ENCODE results near the gene HEY2.
A peak's percentile ranks its signal among the peaks of the same experiment; 100 is the strongest.

The HEY2 gene

DNA sequence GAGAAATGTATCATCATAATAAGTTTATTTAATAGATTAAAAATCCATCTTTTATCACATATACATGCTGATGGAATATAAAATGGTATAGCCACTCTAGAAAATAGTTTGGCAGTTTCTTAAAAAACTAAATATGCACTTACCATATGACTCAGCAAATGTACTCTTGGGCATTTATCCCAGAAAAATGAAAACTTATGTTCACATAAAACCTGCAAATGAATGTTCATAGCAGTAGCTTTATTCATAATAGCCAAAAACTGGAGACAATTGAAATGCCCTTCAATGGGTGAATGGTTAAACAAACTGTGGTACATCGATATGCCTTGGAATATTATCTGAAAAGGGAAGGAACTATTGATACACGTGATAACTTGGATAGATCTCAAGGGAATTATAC is 34.9 kb downstream of the HEY2 start:
- DNase-seq (ENCODE audit: low read depth): no peak

DNA sequence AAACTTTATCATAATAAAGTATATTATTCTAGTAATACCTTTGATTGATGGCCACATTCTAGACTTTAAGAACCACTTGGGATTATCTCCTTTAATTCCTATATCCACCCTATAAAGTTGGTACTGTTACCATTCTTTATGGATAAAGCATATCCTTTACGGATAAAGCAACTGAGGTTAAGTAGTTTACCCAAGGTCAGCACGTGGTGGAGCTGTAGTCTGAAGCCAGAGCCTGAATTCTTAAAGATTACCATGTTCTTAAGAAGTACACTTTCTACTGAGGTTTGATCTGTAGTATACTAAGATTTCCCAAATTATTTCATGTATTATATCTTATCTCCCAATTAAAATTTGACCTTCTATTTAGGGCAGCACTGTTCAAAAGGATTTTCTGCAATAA is 38.4 kb downstream of the HEY2 start:
- no peak for DNase-seq (ENCODE audit: low read depth)
- TF ChIP-seq, protein P1, sequence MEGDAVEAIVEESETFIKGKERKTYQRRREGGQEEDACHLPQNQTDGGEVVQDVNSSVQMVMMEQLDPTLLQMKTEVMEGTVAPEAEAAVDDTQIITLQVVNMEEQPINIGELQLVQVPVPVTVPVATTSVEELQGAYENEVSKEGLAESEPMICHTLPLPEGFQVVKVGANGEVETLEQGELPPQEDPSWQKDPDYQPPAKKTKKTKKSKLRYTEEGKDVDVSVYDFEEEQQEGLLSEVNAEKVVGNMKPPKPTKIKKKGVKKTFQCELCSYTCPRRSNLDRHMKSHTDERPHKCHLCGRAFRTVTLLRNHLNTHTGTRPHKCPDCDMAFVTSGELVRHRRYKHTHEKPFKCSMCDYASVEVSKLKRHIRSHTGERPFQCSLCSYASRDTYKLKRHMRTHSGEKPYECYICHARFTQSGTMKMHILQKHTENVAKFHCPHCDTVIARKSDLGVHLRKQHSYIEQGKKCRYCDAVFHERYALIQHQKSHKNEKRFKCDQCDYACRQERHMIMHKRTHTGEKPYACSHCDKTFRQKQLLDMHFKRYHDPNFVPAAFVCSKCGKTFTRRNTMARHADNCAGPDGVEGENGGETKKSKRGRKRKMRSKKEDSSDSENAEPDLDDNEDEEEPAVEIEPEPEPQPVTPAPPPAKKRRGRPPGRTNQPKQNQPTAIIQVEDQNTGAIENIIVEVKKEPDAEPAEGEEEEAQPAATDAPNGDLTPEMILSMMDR (IDR thresholded peaks at IDR 0.05; ENCODE audit: control insufficient read depth, extremely low read depth, insufficient read depth): peak; percentile 29; the same call in 1 of the 2 replicates
- no peak overlapping the region for H3K4me3 ChIP-seq (ENCODE audit: low read depth, low read length)

More for the DNA sequence above, 34.9 kb downstream of the HEY2 start:
- TF ChIP-seq, protein P1 (IDR thresholded peaks at IDR 0.05; ENCODE audit: control insufficient read depth, extremely low read depth, insufficient read depth): no peak
- no peak overlapping the region for H3K4me3 ChIP-seq (ENCODE audit: low read depth, low read length)

DNA sequence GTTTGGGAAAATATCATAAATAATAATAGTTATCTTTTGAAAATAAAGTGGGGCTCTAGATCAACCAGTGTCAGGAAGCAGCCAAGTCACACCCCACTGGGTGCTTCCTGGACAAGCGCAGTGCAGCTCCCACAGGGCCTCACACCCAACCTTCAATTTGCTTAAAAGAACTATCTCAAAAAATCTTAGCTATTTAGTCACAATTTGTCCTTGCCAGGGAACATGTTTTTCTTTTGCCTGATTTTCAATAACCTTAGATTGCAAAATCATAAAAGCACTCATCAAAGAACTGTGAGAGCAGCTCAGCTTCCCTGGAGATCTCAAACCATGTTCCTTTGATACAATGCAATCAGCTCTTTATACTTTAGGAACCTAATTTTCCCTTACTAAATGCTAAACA is 39.7 kb downstream of the HEY2 start:
- TF ChIP-seq, protein P1 (IDR thresholded peaks at IDR 0.05; ENCODE audit: control insufficient read depth, extremely low read depth, insufficient read depth): no peak

DNA sequence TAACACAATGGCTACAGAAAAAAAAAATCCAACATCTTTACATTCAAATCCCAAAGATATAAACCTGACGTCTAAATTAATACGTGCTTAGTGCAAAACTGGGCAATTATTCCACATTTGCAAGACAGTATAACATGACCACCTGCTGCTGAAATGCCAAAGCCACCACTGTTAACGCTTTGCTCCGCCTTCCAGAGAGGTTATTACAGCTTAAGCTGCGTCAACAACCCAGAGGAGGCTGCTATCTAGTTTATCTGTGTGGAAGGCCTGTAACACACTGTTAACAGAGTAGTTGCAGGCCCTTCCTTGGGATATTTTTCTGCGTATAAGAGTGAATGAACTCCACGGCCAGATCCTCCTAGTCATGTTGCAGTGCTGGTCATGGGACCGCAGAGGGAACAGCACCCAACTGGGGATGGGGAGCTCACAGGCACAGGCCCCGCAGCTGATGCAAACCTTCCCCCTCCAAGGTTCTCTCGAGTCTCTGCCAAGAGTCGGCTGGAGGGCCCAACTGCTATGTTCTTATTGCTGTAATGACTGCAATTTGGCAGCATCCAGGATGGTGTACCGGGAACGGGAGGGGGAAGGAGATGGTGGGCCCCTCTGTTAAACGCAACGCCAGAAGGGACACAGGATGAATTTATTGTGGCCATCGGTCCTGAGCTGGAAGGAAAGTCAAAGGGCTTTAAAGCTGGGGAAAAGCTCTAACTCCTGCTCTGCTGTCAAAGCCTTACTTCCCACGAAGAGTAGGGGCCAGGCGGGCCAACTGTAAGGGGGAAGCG is 40.3 kb downstream of the HEY2 start:
- TF ChIP-seq, protein P1 (IDR thresholded peaks at IDR 0.05; ENCODE audit: control insufficient read depth, extremely low read depth, insufficient read depth): no peak
- H3K4me3 ChIP-seq (ENCODE audit: low read depth, low read length): peak overlapping the region; percentile 70
- DNase-seq (ENCODE audit: low read depth): no peak

More for the DNA sequence above, 39.7 kb downstream of the HEY2 start:
- H3K4me3 ChIP-seq (ENCODE audit: low read depth, low read length): no peak overlapping the region
- no peak for DNase-seq (ENCODE audit: low read depth)

DNA sequence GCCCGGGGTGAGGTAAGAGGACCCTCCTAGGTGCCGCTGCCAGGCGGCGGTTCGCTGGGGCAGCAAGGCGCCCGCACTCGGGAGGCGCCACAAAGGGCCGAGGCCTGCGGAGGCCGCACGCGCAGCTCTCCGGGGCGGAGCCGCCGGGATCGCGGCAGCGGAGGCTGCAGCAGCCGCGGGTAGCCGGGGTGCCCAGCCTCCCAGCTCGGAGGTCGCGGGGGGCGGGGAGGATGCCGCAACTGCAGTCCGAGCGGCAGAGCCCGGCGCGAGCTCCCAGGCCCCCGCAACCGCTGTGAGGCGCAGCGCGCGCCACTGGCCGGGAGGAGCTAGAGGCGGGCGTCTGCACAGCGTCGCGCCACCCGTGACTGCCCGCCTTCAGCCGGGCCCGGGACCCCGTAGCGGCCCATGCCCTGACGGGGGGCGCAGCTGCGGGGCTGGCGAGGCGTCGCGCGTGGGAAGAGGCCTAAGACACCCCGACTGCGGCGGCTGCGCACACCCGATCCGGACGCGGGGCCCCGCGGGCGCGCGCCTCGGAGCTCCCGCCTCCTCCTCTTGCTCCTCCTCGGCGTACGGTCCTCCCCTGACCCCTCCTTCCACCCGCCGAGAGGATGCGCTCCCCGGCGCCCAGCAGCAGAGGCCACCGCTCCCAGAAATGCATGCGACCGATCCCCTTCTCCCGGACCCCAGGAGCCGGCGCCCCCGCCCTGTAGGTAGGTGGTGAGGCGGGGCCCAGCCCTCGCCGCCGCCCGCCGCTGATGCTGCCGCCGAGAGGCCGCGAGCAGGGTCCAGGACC is 41.1 kb downstream of the HEY2 start, which contains the start of gene NCOA7:
TSS of gene NCOA7 (plus strand) at position 603 of the 793 bp plus-strand sequence. CDS start 24,395 bp downstream, outside the sequence.
- peak within 1 kb of the TSS; percentile 70 for H3K4me3 ChIP-seq (ENCODE audit: low read depth, low read length)
- no peak for DNase-seq (ENCODE audit: low read depth)
- TF ChIP-seq, protein P1 (IDR thresholded peaks at IDR 0.05; ENCODE audit: control insufficient read depth, extremely low read depth, insufficient read depth): 0 out of 2 replicates have a peak, but pooled peaks have one; percentile 4

DNA sequence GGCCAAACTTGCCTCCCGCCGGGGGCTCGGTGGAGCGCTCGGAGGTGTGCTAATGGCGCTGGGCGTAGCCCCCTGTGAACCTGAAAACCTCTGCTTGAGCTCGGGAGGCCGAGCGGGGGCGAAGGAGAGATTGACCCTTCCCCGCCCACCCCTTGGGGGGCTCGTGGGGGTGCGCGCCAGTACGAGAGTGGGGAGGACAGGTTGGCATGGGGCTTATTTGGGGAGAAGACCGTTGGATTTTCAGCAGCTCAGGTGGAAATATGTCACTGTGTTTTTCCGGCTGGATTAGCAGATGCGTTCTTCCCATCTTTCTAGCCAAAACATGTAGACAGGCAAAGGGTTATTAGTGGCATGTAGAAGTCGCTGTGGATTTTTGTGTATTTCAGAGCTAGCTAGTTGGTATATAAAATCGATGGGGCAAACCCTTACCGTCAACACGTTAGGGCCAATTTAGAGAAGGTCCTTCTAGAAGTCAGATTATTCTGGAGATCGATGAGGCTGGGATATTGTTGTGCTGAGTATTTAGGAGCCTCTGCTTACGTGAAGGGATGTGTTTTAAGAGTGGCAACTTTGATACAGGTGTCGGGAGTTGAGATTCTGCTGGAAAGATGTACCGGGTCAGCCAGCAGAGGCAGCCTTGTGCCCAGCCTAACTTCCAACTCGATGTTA is 41.9 kb downstream of the HEY2 start:
- H3K4me3 ChIP-seq (ENCODE audit: low read depth, low read length): peak overlapping the region; percentile 70
- TF ChIP-seq, protein P1 (IDR thresholded peaks at IDR 0.05; ENCODE audit: control insufficient read depth, extremely low read depth, insufficient read depth): peak; percentile 66
- no peak for DNase-seq (ENCODE audit: low read depth)
